ENCODE measurements around the gene EYA3. TPM values are rescaled to one million over a fixed set of nuclear protein-coding genes. Genes with fewer than 3 reads are reported as not detected.

EYA3 gene
- total and polyA plus RNA-seq, 11 donors = 5.8 to 23.3 (median 17.4) TPM

GRCh38 chr1:28097100-28097472 is 8.7 kb upstream of the EYA3 start:
- Histone ChIP-seq H3K4me1 (peaks cover 0 to 11% (median 0%) of the 10 kb centered on the region in 12 donors), H3K9me3 (no peaks in the 10 kb centered on the region), H3K27me3 (no peaks in the 10 kb centered on the region), H3K36me3 (no peaks in the 10 kb centered on the region), H3K27ac (no peak overlapping the region), H3K4me3 (no peak overlapping the region)
- WGBS, 4 donors = 75 to 83% (median 79%) methylated on average over 4 of the region's 4 CpGs
- DNase-seq = no peak
- intact Hi-C loops (cut with DNase I) = no loop called here
- no peak for ATAC-seq
- TF ChIP-seq POLR2A (IDR thresholded peaks at IDR 0.05) (no peak), CTCF (IDR thresholded peaks at IDR 0.05) (no peak)

GRCh38 chr1:28096210-28097099 is 8.0 kb upstream of the EYA3 start:
- ATAC-seq = no peak
- DNase-seq = no peak
- no peak overlapping the region for H3K4me3 ChIP-seq
- intact Hi-C loops (cut with DNase I) = no loop called here
- peaks cover 0 to 11% (median 0%) of the 10 kb centered on the region in 12 donors for H3K4me1 ChIP-seq
- H3K27ac ChIP-seq = no peak overlapping the region
- no peaks in the 10 kb centered on the region for H3K9me3 ChIP-seq
- H3K27me3 ChIP-seq = no peaks in the 10 kb centered on the region
- TF ChIP-seq POLR2A (IDR thresholded peaks at IDR 0.05) (no peak), CTCF (IDR thresholded peaks at IDR 0.05) (no peak)
- H3K36me3 ChIP-seq = no peaks in the 10 kb centered on the region
- WGBS, 4 donors = 81 to 87% (median 83%) methylated on average over 17 of the region's 17 CpGs

- H3K27ac ChIP-seq = peak overlapping the region in 1 of 12 donors; percentile 48
- DNase-seq = peak; percentile 34 to 71 (median 62)
- 45 to 47% (median 45%) methylated on average over 6 of the region's 6 CpGs for WGBS, 4 donors
These were observed 2.8 kb upstream of the EYA3 start for GRCh38 chr1:28091043-28091781.

More at GRCh38 chr1:28091043-28091781, 2.8 kb upstream of the EYA3 start:
- intact Hi-C loops (cut with DNase I) = loop anchor here (1.0 to 5.0 kb wide), 4 partner anchors 116 to 120 kb away; no protein-coding TSS in a partner anchor
- Histone ChIP-seq H3K4me1 (peaks cover 0 to 31% (median 17%) of the 10 kb centered on the region in 12 donors), H3K4me3 (no peak overlapping the region), H3K36me3 (no peaks in the 10 kb centered on the region), H3K9me3 (no peaks in the 10 kb centered on the region), H3K27me3 (no peaks in the 10 kb centered on the region)
- TF ChIP-seq CTCF (IDR thresholded peaks at IDR 0.05) (peak; percentile 40 to 83 (median 74)), POLR2A (IDR thresholded peaks at IDR 0.05) (no peak)
- no peak for ATAC-seq
